HG03280 (cell line): ENCODE measurements around the gene GDPD1.
"Not testable (repeated sequence)": the region's sequence is repeated elsewhere in the genome, so short reads cannot be mapped to it uniquely, and the experiment has no call there.

Experiments
- ATAC-seq: cut with Tn5 transposase; IDR thresholded peaks from one replicate; pipeline ENCODE4 v1.9.1; 2021; ENCODE audit warnings: mild to moderate bottlenecking, moderate library complexity; ENCODE audit not compliant: unreplicated experiment

The GDPD1 gene

GRCh38 chr17:59238906-59239305, 18.6 kb downstream of the GDPD1 start:
- no peak for ATAC-seq

GRCh38 chr17:59244081-59244480, 23.8 kb downstream of the GDPD1 start:
- no peak for ATAC-seq

- ATAC-seq = no peak
Measured at GRCh38 chr17:59254742-59255141, 34.4 kb downstream of the GDPD1 start.

- ATAC-seq = no peak
Measured at GRCh38 chr17:59257101-59257500, 36.8 kb downstream of the GDPD1 start.

- no peak for ATAC-seq
Measured at GRCh38 chr17:59260722-59261121, 40.4 kb downstream of the GDPD1 start.

- ATAC-seq = no peak
Measured at GRCh38 chr17:59266745-59267144, 46.4 kb downstream of the GDPD1 start.

- ATAC-seq = no peak
Measured at GRCh38 chr17:59267776-59268175, 47.5 kb downstream of the GDPD1 start.

GRCh38 chr17:59275618-59276017, 55.3 kb downstream of the GDPD1 start:
- no peak for ATAC-seq

- peak; percentile 85 for ATAC-seq
Measured at GRCh38 chr17:59277031-59277430, 56.7 kb downstream of the GDPD1 start.

- ATAC-seq = no peak
Measured at GRCh38 chr17:59278406-59278805, 58.1 kb downstream of the GDPD1 start.

- ATAC-seq = no peak
Measured at GRCh38 chr17:59284317-59284716, 64.0 kb downstream of the GDPD1 start.

- ATAC-seq = no peak
Measured at GRCh38 chr17:59287452-59287851, 67.1 kb downstream of the GDPD1 start.

GRCh38 chr17:59287891-59288290, 67.6 kb downstream of the GDPD1 start:
- no peak for ATAC-seq

- ATAC-seq = no peak
Measured at GRCh38 chr17:59289981-59290301, 69.6 kb downstream of the GDPD1 start.

GRCh38 chr17:59290302-59290998, 70.1 kb downstream of the GDPD1 start:
- ATAC-seq = not testable (repeated sequence)

GRCh38 chr17:59292174-59292523, 71.8 kb downstream of the GDPD1 start:
- no peak for ATAC-seq

- ATAC-seq = no peak
Measured at GRCh38 chr17:59296190-59296589, 75.9 kb downstream of the GDPD1 start.

GRCh38 chr17:59298521-59298920, 78.2 kb downstream of the GDPD1 start:
- no peak for ATAC-seq

- no peak for ATAC-seq
Measured at GRCh38 chr17:59299400-59300092, 79.2 kb downstream of the GDPD1 start.

GRCh38 chr17:59300941-59301340, 80.6 kb downstream of the GDPD1 start:
- ATAC-seq = no peak

- no peak for ATAC-seq
Measured at GRCh38 chr17:59304811-59305210, 84.5 kb downstream of the GDPD1 start.

GRCh38 chr17:59310263-59310920, 90.1 kb downstream of the GDPD1 start:
- no peak for ATAC-seq
